Ascending aorta (tissue), 2 donors: Measurements from ENCODE around the gene MFSD6. TPM values are rescaled to one million over a fixed set of nuclear protein-coding genes. Genes with fewer than 3 reads are reported as not detected.
"Not testable (repeated sequence)": the region's sequence is repeated elsewhere in the genome, so short reads cannot be mapped to it uniquely, and the experiment has no call there.

ENCODE experiments used
- DNase-seq, 2 donors: peaks; one replicate each; pipeline ENCODE4 v3.0.0-alpha.2; 2019; ENCODE audit warnings: low spot score in 2 of 2
- H3K27ac ChIP-seq, 2 donors: fragments of 200-600 bp; sonication (generic); one replicate each; pipeline ENCODE4 v1.5.1; 2016 to 2017; ENCODE audit warnings: mild to moderate bottlenecking in 1 of 2
- H3K27me3 ChIP-seq: fragments of 200-600 bp; sonication (generic); one replicate; pipeline ENCODE4 v1.5.1; 2017
- H3K36me3 ChIP-seq, 2 donors: fragments of 200-600 bp; sonication (generic); one replicate each; pipeline ENCODE4 v1.5.1; 2016
- H3K4me1 ChIP-seq, 2 donors: fragments of 200-600 bp; sonication (generic); one replicate each; pipeline ENCODE4 v1.5.1; 2016 to 2017; ENCODE audit warnings: mild to moderate bottlenecking in 1 of 2
- H3K4me3 ChIP-seq, 2 donors: fragments of 200-600 bp; sonication (generic); one replicate each; pipeline ENCODE4 v1.5.1; 2016 to 2017; ENCODE audit warnings: mild to moderate bottlenecking in 1 of 2
- H3K9me3 ChIP-seq, 2 donors: fragments of 200-600 bp; sonication (generic); one replicate each; pipeline ENCODE4 v1.5.1; 2016
- intact Hi-C: fragments of 100-400 bp; cut with DNase I; formaldehyde crosslinking; loops from one replicate; pipeline ENCODE4 v1.15.1; 2023
- total RNA-seq: library from RNA; depleted of rRNA; stranded (reverse); fragments of >200 nt; gene quantifications from one replicate; pipeline ENCODE4 v1.1.0, GENCODE V29; 2016
- TF ChIP-seq, protein P1 (sequence below), 3 experiments: fragments of 200-600 bp in 2 of 3; fragments of 450-650 bp in 1 of 3; sonication (generic) in 2 of 3; IDR thresholded peaks; one replicate each; pipeline ENCODE4 v1.5.1; 2016 to 2019; ENCODE audit warnings: antibody characterized with exemption in 3 of 3, mild to moderate bottlenecking in 1 of 3, moderate library complexity in 1 of 3

MFSD6 gene
- 53.2 TPM for total RNA-seq

DNA sequence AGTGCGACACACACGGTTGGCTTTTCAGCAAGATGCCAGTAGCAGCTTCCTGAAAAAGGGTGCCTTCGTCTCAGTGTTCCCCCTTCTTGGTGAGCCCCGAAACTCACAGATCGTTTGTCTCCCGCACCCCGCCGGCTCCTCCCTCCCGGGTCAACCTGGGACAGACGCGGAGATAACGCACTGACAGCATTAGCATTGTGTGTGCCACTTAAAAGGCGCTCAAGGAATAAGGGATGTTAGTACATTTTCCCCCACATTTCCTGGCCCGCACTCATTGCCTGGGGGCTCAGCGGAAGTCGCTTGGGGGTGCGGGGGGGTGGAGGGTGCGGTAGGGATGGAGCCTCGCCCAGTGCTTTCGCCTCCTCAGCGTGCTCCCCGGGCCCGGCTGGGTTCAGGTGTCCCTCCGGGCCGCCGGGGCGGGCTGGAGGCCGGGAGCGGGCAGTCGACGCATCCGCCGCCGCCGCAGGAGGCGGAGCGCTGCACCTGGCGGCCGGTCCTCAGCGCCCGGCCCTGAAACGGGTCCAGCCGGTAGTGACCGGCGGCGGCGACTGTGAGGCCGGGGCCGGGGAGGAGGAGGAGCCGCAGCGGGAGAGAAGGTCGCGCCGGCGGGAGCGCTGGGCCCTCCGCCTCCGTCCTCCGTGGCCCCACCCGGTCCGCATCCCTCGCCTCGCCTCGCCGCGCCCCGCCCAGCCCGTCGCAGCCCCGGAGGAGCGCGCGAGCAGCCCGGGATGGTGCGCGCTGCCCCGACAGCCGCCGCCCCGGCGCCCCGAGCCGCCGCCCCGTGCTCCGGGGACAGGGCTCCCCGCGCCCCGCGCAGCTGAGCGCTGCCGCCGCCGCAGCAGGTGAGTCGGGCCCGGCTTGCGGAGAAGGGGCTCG lies at the start of gene MFSD6:
MFSD6 (plus strand) TSS at position 694 of the 876 bp plus-strand sequence. CDS start 27,675 bp downstream, outside the sequence.
- Histone ChIP-seq H3K27ac (peak within 1 kb of the TSS; percentile 48 to 50), H3K4me1 (peaks cover 0 to 8% of the 10 kb centered on the region in 2 donors), H3K27me3 (no peaks in the 10 kb centered on the region), H3K36me3 (no peaks in the 10 kb centered on the region), H3K4me3 (peak within 1 kb of the TSS; percentile 84 to 90), H3K9me3 (no peaks in the 10 kb centered on the region)
- intact Hi-C loops: no loop called here
- DNase-seq: peak in 1 of 2 donors; percentile 69
- TF ChIP-seq, protein P1, sequence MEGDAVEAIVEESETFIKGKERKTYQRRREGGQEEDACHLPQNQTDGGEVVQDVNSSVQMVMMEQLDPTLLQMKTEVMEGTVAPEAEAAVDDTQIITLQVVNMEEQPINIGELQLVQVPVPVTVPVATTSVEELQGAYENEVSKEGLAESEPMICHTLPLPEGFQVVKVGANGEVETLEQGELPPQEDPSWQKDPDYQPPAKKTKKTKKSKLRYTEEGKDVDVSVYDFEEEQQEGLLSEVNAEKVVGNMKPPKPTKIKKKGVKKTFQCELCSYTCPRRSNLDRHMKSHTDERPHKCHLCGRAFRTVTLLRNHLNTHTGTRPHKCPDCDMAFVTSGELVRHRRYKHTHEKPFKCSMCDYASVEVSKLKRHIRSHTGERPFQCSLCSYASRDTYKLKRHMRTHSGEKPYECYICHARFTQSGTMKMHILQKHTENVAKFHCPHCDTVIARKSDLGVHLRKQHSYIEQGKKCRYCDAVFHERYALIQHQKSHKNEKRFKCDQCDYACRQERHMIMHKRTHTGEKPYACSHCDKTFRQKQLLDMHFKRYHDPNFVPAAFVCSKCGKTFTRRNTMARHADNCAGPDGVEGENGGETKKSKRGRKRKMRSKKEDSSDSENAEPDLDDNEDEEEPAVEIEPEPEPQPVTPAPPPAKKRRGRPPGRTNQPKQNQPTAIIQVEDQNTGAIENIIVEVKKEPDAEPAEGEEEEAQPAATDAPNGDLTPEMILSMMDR (IDR thresholded peaks at IDR 0.05): no peak

- H3K4me3 ChIP-seq, H3K9me3 ChIP-seq, H3K4me1 ChIP-seq, DNase-seq, intact Hi-C loops, H3K27ac ChIP-seq, H3K27me3 ChIP-seq: not testable (repeated sequence)
- H3K36me3 ChIP-seq: peaks cover 0 to 17% of the 10 kb centered on the region in 2 donors
Observed at GRCh38 chr2:190358655-190359448, 49.3 kb upstream of the MFSD6 start.

DNA sequence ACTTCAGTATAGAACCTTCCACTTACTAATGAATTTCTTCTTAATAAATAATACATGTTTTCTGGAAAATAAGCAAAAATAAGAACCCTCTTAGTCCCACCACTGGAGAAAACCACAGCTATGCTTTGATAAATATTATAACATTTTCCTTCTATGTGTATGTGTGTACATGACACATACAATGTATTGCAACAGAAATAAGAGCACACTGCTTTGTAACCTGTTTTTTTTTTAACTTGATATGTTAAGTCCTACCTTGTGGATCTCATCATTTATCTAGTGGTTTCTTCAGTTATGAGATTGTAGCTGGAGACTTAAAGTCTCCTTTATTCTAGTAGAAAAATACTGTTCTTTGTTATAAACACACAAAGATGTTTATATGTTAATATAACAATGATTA lies 47.6 kb upstream of the MFSD6 start:
- no peaks in the 10 kb centered on the region for H3K27me3 ChIP-seq
- no peak for DNase-seq
- H3K27ac ChIP-seq: no peak overlapping the region
- H3K4me1 ChIP-seq: peaks cover 0 to 9% of the 10 kb centered on the region in 2 donors
- no peaks in the 10 kb centered on the region for H3K9me3 ChIP-seq
- TF ChIP-seq, protein P1 (IDR thresholded peaks at IDR 0.05): no peak
- peaks cover 0 to 26% of the 10 kb centered on the region in 2 donors for H3K36me3 ChIP-seq
- H3K4me3 ChIP-seq: peak overlapping the region in 1 of 2 donors; percentile 56
- intact Hi-C loops: no loop called here

DNA sequence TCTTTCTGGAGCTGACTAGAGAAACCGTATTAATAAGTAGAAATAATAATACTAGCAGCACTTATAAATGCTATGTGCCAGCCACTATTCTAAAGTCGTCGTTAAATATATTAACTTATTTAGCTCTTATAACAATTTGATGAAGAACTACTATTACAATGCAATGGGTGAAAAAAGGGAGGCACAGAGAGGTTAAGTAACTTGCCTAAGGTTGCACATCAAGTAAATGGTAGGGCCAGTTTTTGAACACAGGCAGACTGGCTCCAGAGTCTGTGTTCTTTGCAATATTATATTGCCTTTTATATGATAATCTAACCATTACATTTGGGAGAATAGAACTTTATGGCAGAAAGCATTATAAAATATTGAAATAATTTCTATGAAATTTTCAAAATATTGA lies 47.2 kb upstream of the MFSD6 start:
- DNase-seq: no peak
- peaks cover 0 to 9% of the 10 kb centered on the region in 2 donors for H3K4me1 ChIP-seq
- TF ChIP-seq, protein P1 (IDR thresholded peaks at IDR 0.05): no peak
- H3K4me3 ChIP-seq: no peak overlapping the region
- peaks cover 0 to 26% of the 10 kb centered on the region in 2 donors for H3K36me3 ChIP-seq
- H3K27ac ChIP-seq: no peak overlapping the region
- intact Hi-C loops: no loop called here
- no peaks in the 10 kb centered on the region for H3K9me3 ChIP-seq
- no peaks in the 10 kb centered on the region for H3K27me3 ChIP-seq

DNA sequence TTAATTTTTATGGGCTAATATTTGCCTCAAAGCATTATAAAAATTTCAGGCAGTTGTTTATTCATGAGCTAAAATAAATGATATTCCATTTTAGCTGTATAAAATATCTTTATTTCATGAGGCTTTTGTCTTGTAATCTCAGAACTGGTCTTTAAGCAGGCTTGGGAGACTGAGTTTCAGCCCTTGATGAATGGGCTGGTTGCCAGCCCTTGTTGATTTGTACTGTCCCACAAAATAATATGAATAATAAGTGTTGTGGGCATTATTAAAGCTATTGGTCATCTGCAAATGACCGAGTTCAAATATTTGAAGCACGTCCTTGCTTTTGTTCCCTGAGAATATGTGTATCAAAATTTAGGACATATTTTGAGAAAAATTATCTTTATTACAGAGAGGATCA lies 46.6 kb upstream of the MFSD6 start:
- no peak overlapping the region for H3K4me3 ChIP-seq
- H3K36me3 ChIP-seq: peaks cover 0 to 29% of the 10 kb centered on the region in 2 donors
- no peaks in the 10 kb centered on the region for H3K9me3 ChIP-seq
- H3K27me3 ChIP-seq: no peaks in the 10 kb centered on the region
- no peak overlapping the region for H3K27ac ChIP-seq
- H3K4me1 ChIP-seq: peaks cover 0 to 9% of the 10 kb centered on the region in 2 donors
- no peak for DNase-seq
- TF ChIP-seq, protein P1 (IDR thresholded peaks at IDR 0.05): no peak
- intact Hi-C loops: no loop called here

GRCh38 chr2:190362894-190363293 lies 45.3 kb upstream of the MFSD6 start:
- H3K27ac ChIP-seq: no peak overlapping the region
- H3K27me3 ChIP-seq: no peaks in the 10 kb centered on the region
- peaks cover 9 to 40% of the 10 kb centered on the region in 2 donors for H3K36me3 ChIP-seq
- no peak overlapping the region for H3K4me3 ChIP-seq
- TF ChIP-seq, protein P1 (IDR thresholded peaks at IDR 0.05): no peak
- no peak for DNase-seq
- peaks cover 0 to 9% of the 10 kb centered on the region in 2 donors for H3K4me1 ChIP-seq
- intact Hi-C loops: no loop called here
- no peaks in the 10 kb centered on the region for H3K9me3 ChIP-seq
